ENCODE measurements around the gene ZFHX3. TPM values are rescaled to one million over a fixed set of nuclear protein-coding genes. Genes with fewer than 3 reads are reported as not detected.

ZFHX3 gene
- total RNA-seq, 1 donor from 2014 or later: 34.8 TPM

GRCh38 chr16:73015612-73016487 is 32.1 kb downstream of the ZFHX3 start:
- Histone ChIP-seq H3K36me3 (no peaks in the 10 kb centered on the region), H3K4me3 (no peak overlapping the region), H3K27me3 (no peaks in the 10 kb centered on the region), H3K4me1 (peaks cover 22 to 46% of the 10 kb centered on the region in 2 donors), H3K27ac (no peak overlapping the region), H3K9me3 (no peaks in the 10 kb centered on the region)
- TF ChIP-seq CTCF (IDR thresholded peaks at IDR 0.05): no peak
- DNase-seq (ENCODE audit: low spot score in 2 of 2): peak in 1 of 2 donors; percentile 58
- intact Hi-C loops (cut with DNase I): no loop called here

- no peak for TF ChIP-seq CTCF (IDR thresholded peaks at IDR 0.05)
- peak in 1 of 2 donors; percentile 38 for DNase-seq (ENCODE audit: low spot score in 2 of 2)
- no peak overlapping the region for H3K27ac ChIP-seq
- no peak overlapping the region for H3K4me3 ChIP-seq
- no peaks in the 10 kb centered on the region for H3K27me3 ChIP-seq
- no peaks in the 10 kb centered on the region for H3K9me3 ChIP-seq
- H3K36me3 ChIP-seq: no peaks in the 10 kb centered on the region
- intact Hi-C loops (cut with DNase I): no loop called here
- H3K4me1 ChIP-seq: peaks cover 19 to 35% of the 10 kb centered on the region in 2 donors
Measured at GRCh38 chr16:73014768-73015167, 33.2 kb downstream of the ZFHX3 start.

GRCh38 chr16:73013974-73014373 is 34.0 kb downstream of the ZFHX3 start:
- Histone ChIP-seq H3K36me3 (no peaks in the 10 kb centered on the region), H3K27me3 (no peaks in the 10 kb centered on the region), H3K27ac (no peak overlapping the region), H3K4me3 (no peak overlapping the region), H3K9me3 (no peaks in the 10 kb centered on the region), H3K4me1 (peaks cover 11 to 27% of the 10 kb centered on the region in 2 donors)
- DNase-seq (ENCODE audit: low spot score in 2 of 2): peak in 1 of 2 donors; percentile 35
- intact Hi-C loops (cut with DNase I): no loop called here
- TF ChIP-seq CTCF (IDR thresholded peaks at IDR 0.05): no peak

- H3K36me3 ChIP-seq: no peaks in the 10 kb centered on the region
- peaks cover 4 to 22% of the 10 kb centered on the region in 2 donors for H3K4me1 ChIP-seq
- TF ChIP-seq CTCF (IDR thresholded peaks at IDR 0.05): no peak
- no peak overlapping the region for H3K4me3 ChIP-seq
- intact Hi-C loops (cut with DNase I): no loop called here
- no peaks in the 10 kb centered on the region for H3K27me3 ChIP-seq
- H3K9me3 ChIP-seq: no peaks in the 10 kb centered on the region
- DNase-seq (ENCODE audit: low spot score in 2 of 2): peak in 1 of 2 donors; percentile 22
- H3K27ac ChIP-seq: no peak overlapping the region
Measured at GRCh38 chr16:73012341-73012740, 35.6 kb downstream of the ZFHX3 start.

GRCh38 chr16:73011926-73012325 is 36.0 kb downstream of the ZFHX3 start:
- no peak overlapping the region for H3K27ac ChIP-seq
- peak in 1 of 2 donors; percentile 30 for DNase-seq (ENCODE audit: low spot score in 2 of 2)
- TF ChIP-seq CTCF (IDR thresholded peaks at IDR 0.05): no peak
- intact Hi-C loops (cut with DNase I): no loop called here
- no peak overlapping the region for H3K4me3 ChIP-seq
- no peaks in the 10 kb centered on the region for H3K27me3 ChIP-seq
- peaks cover 4 to 19% of the 10 kb centered on the region in 2 donors for H3K4me1 ChIP-seq
- H3K36me3 ChIP-seq: no peaks in the 10 kb centered on the region
- no peaks in the 10 kb centered on the region for H3K9me3 ChIP-seq
